Neuronal stem cell (in vitro differentiated cells): ENCODE results near the gene CDH23.
A peak's percentile ranks its signal among the peaks of the same experiment; 100 is the strongest.

Experiments
- DNase-seq: peaks from one replicate; pipeline ENCODE4 v3.0.0-alpha.2; 2013; ENCODE audit warnings: low spot score
- H2AFZ ChIP-seq: one replicate; pipeline ENCODE4 v1.6.1; 2013; ENCODE audit warnings: mild to moderate bottlenecking, low read length, inconsistent platforms
- H2AK5ac ChIP-seq: 2 replicates; pipeline ENCODE4 v1.6.1; 2013; ENCODE audit warnings: low read depth, mild to moderate bottlenecking, inconsistent platforms, low read length, moderate library complexity, mixed read lengths
- H2BK120ac ChIP-seq: 2 replicates; pipeline ENCODE4 v1.6.1; 2013; ENCODE audit warnings: low read depth, mild to moderate bottlenecking, inconsistent platforms, low read length, moderate library complexity, mixed read lengths
- H2BK12ac ChIP-seq: one replicate; pipeline ENCODE4 v1.6.1; 2013; ENCODE audit warnings: low read length, inconsistent platforms
- H2BK15ac ChIP-seq: 2 replicates; pipeline ENCODE4 v1.6.1; 2013; ENCODE audit warnings: mild to moderate bottlenecking, low read length, inconsistent platforms, mixed read lengths
- H2BK5ac ChIP-seq: one replicate; pipeline ENCODE4 v1.6.1; 2013; ENCODE audit warnings: inconsistent platforms, mild to moderate bottlenecking, low read length, moderate library complexity
- H3K14ac ChIP-seq: one replicate; pipeline ENCODE4 v1.6.1; 2013; ENCODE audit warnings: low read length, inconsistent platforms
- H3K18ac ChIP-seq: 2 replicates; pipeline ENCODE4 v1.6.1; 2013; ENCODE audit warnings: low read length, inconsistent platforms
- H3K23ac ChIP-seq: 2 replicates; pipeline ENCODE4 v1.6.1; 2013; ENCODE audit warnings: low read depth, mild to moderate bottlenecking, mixed read lengths, low read length, inconsistent platforms; ENCODE audit not compliant: poor library complexity
- H3K27ac ChIP-seq: replicated peaks from 3 replicates; pipeline ENCODE4 v1.5.1; 2013; ENCODE audit warnings: low read length, inconsistent platforms
- H3K27me3 ChIP-seq, 3 experiments: 2 replicates each; pipeline ENCODE4 v1.6.1; 2013; ENCODE audit warnings: low read length in 3 of 3, mild to moderate bottlenecking in 2 of 3, inconsistent platforms in 1 of 3, low read depth in 1 of 3, mixed read lengths in 1 of 3, moderate library complexity in 1 of 3; ENCODE audit not compliant: control insufficient read depth in 3 of 3, insufficient read depth in 3 of 3
- H3K36me3 ChIP-seq, 2 donors: replicated peaks in 1 of 2; 2 replicates each; pipeline ENCODE4 v1.6.1; 2013; ENCODE audit warnings: low read length in 2 of 2; ENCODE audit not compliant: control insufficient read depth in 2 of 2, insufficient read depth in 2 of 2
- H3K4ac ChIP-seq: 2 replicates; pipeline ENCODE4 v1.6.1; 2013; ENCODE audit warnings: inconsistent platforms, mild to moderate bottlenecking, low read length, moderate library complexity
- H3K4me1 ChIP-seq, 2 donors: 1 replicate in 1 of 2; 2 replicates in 1 of 2; pipeline ENCODE4 v1.6.1; 2013; ENCODE audit warnings: low read length in 2 of 2, low read depth in 1 of 2; ENCODE audit not compliant: control insufficient read depth in 2 of 2, insufficient read depth in 1 of 2
- H3K4me2 ChIP-seq: one replicate; pipeline ENCODE4 v1.6.1; 2013; ENCODE audit warnings: mild to moderate bottlenecking, low read length, inconsistent platforms; ENCODE audit not compliant: insufficient read depth, poor library complexity, severe bottlenecking
- H3K4me3 ChIP-seq, 2 donors: 2 replicates each; pipeline ENCODE4 v1.5.1; 2013; ENCODE audit warnings: low read length in 2 of 2, mild to moderate bottlenecking in 2 of 2, inconsistent platforms in 1 of 2, moderate library complexity in 1 of 2
- H3K79me1 ChIP-seq: one replicate; pipeline ENCODE4 v1.6.1; 2013; ENCODE audit warnings: low read depth, mild to moderate bottlenecking, inconsistent platforms, low read length, moderate library complexity
- H3K9ac ChIP-seq: one replicate; pipeline ENCODE4 v1.6.1; 2013; ENCODE audit warnings: mild to moderate bottlenecking, low read depth, low read length, inconsistent platforms; ENCODE audit not compliant: poor library complexity
- H3K9me3 ChIP-seq, 2 donors: replicated peaks in 1 of 2; 2 replicates each; pipeline versions ENCODE3 to v1.6.1; 2013; ENCODE audit warnings: low read length in 2 of 2, mild to moderate bottlenecking in 2 of 2, inconsistent platforms in 1 of 2, low read depth in 1 of 2, mixed read lengths in 1 of 2, moderate library complexity in 1 of 2; ENCODE audit not compliant: control insufficient read depth in 2 of 2, insufficient read depth in 1 of 2
- H4K8ac ChIP-seq: one replicate; pipeline ENCODE4 v1.6.1; 2013; ENCODE audit warnings: low read depth, mild to moderate bottlenecking, inconsistent platforms, low read length, moderate library complexity
- H4K91ac ChIP-seq: one replicate; pipeline ENCODE4 v1.6.1; 2013; ENCODE audit warnings: low read length, low read depth, mild to moderate bottlenecking, inconsistent platforms; ENCODE audit not compliant: poor library complexity
- WGBS, 2 donors: extraction: QIAGEN DNeasy Blood & Tissue Kit; methylation state at CpG; one replicate each; pipeline ENCODE4 v1.1.7; 2013; ENCODE audit warnings: missing lambda C conversion rate in 2 of 2, mixed read lengths in 1 of 2; ENCODE audit not compliant: insufficient read length in 2 of 2, insufficient replicate concordance in 1 of 2; ENCODE audit errors: extremely low coverage in 2 of 2; 5-methylcytosine and 5-hydroxymethylcytosine counted together

CDH23 gene

DNA sequence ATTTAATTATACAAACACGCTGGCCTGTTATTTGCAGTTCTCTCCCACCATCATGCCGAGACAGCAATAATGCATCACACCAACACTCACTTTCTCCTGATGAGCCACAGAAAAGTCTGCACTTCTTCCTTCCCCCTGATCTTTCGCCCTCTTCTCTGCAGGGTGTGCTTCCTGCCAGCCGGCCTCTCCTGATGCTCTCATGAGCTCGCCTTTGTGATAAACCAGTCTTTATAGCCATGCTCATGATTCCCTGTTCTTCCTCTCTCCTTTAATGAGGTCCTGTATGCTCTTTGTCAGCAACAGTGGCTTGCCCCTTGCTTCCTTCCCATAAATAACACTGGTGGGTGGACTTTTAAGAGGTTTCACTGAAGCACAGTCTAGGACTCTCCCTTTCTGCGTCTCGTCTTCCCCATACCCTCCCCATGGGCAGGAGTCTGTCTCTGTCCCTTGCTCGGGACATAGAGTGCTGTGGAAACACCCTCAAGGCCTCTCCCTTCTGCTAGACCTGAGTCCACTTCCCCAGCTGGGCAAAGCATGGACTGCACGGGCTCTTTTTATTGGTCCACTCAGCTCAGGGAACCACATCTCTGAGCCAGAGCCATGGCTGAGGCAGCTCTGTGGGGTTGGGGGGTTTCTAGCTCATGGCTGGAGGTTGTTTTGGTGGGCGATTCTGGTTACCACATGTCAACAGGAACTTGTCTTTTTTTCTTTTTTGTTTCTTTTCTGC lies 189.0 kb downstream of the CDH23 start:
- no peak overlapping the region for H3K14ac ChIP-seq
- no peak overlapping the region for H3K4me2 ChIP-seq
- no peaks in the 10 kb centered on the region for H3K9me3 ChIP-seq
- no peak overlapping the region for H4K91ac ChIP-seq
- no peak overlapping the region for H3K4me3 ChIP-seq
- no peak overlapping the region for H4K8ac ChIP-seq
- no peak overlapping the region for H3K27ac ChIP-seq
- no peak overlapping the region for H3K9ac ChIP-seq
- no peak overlapping the region for H3K18ac ChIP-seq
- H3K23ac ChIP-seq: no peak overlapping the region
- no peak overlapping the region for H2BK12ac ChIP-seq
- H2AFZ ChIP-seq: peak overlapping the region; percentile 28
- no peak overlapping the region for H3K4ac ChIP-seq
- H2BK120ac ChIP-seq: no peak overlapping the region
- DNase-seq: no peak
- no peak overlapping the region for H2AK5ac ChIP-seq
- H3K4me1 ChIP-seq: peaks cover 0 to 4% of the 10 kb centered on the region in 2 donors
- no peaks in the 10 kb centered on the region for H3K79me1 ChIP-seq
- H3K27me3 ChIP-seq: no peaks in the 10 kb centered on the region
- H2BK5ac ChIP-seq: no peak overlapping the region
- H2BK15ac ChIP-seq: no peak overlapping the region
- no peaks in the 10 kb centered on the region for H3K36me3 ChIP-seq
- no CpG with 5 or more reads among the region's 10 CpGs for WGBS, 2 donors

DNA sequence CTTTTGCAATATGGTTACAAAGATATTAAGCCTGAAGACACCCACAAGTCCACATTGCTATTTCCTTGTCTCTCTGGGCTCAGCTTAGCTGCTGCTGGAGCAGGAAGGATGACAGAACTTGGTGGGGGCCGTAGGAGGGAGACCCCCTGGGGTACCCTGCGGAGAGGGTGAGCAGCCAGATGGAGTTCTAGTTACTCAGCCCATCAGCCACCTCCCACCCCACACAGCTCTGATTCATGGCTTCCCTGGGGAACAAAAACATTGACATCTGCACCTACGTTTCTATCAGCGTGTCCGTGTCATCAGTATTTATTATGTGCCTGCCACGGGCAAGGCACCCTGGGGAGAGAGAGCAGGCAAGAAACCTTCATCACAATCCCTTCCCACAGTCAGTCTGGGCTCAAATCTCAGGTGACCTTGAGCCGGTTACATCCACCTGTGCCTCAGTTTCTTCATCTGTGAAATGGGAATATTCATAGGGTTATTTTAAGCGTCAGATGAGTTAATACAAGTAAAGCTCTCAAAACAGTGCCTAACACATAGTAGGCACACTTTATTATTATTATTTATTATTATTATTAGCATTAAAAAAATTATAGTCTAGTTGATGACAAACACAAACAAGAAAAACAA lies 191.3 kb downstream of the CDH23 start:
- Histone ChIP-seq H3K36me3 (no peaks in the 10 kb centered on the region), H3K9me3 (no peaks in the 10 kb centered on the region), H3K18ac (no peak overlapping the region), H3K27ac (no peak overlapping the region), H3K27me3 (peaks cover 0 to 4% (median 0%) of the 10 kb centered on the region in 3 experiments), H2AK5ac (no peak overlapping the region), H2AFZ (no peak overlapping the region), H3K9ac (no peak overlapping the region), H2BK12ac (no peak overlapping the region), H4K91ac (no peak overlapping the region), H2BK5ac (no peak overlapping the region), H3K4ac (no peak overlapping the region), H2BK15ac (no peak overlapping the region), H2BK120ac (no peak overlapping the region), H3K4me2 (no peak overlapping the region), H3K4me3 (no peak overlapping the region), H3K14ac (no peak overlapping the region), H4K8ac (no peak overlapping the region), H3K79me1 (no peaks in the 10 kb centered on the region), H3K4me1 (peaks cover 0 to 4% of the 10 kb centered on the region in 2 donors), H3K23ac (no peak overlapping the region)
- WGBS, 2 donors: no CpG with 5 or more reads among the region's 8 CpGs
- no peak for DNase-seq

DNA sequence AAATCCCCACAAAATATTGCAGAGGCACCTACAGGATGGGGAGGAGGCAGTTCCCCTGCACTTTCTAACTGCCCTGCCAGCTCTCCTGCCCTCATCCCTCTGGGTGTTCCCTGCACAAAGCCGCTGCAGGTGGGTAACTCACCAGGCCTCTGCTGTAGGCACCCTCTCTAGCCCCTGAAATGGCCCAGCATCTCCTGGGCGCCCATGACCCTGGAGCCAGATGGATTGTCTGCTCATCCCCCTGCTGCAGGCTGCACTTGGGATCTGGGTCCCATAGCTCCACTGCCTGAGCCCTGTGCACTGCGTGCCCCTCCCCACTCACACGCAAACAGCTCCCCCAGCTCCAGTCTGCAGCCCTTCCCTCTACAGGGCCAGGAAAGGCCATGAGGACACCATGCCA lies 192.0 kb downstream of the CDH23 start:
- Histone ChIP-seq H4K91ac (no peak overlapping the region), H3K27me3 (peaks cover 0 to 4% (median 0%) of the 10 kb centered on the region in 3 experiments), H2AFZ (no peak overlapping the region), H3K9ac (no peak overlapping the region), H3K36me3 (no peaks in the 10 kb centered on the region), H3K18ac (peak overlapping the region; percentile 36), H2AK5ac (peak overlapping the region; percentile 17), H3K79me1 (no peaks in the 10 kb centered on the region), H2BK12ac (no peak overlapping the region), H3K4me1 (peaks cover 0 to 4% of the 10 kb centered on the region in 2 donors), H3K4me2 (no peak overlapping the region), H4K8ac (no peak overlapping the region), H3K9me3 (no peaks in the 10 kb centered on the region), H2BK5ac (no peak overlapping the region), H3K4ac (no peak overlapping the region), H3K27ac (no peak overlapping the region), H2BK120ac (no peak overlapping the region), H3K23ac (peak overlapping the region; percentile 39), H3K14ac (no peak overlapping the region), H2BK15ac (no peak overlapping the region), H3K4me3 (no peak overlapping the region)
- WGBS, 2 donors: no CpG with 5 or more reads among the region's 4 CpGs
- no peak for DNase-seq
